MG63 (cell line): Measurements from ENCODE around the gene PALD1. TPM values are rescaled to one million over a fixed set of nuclear protein-coding genes. Genes with fewer than 3 reads are reported as not detected.

ENCODE experiments used
- DNase-seq: peaks from one replicate; pipeline ENCODE4 v3.0.0-alpha.2; 2020
- H3K27me3 ChIP-seq: fragments of 250-450 bp; sonication (Bioruptor Pico); 2 replicates; pipeline ENCODE4 v1.5.1; 2020; ENCODE audit warnings: mild to moderate bottlenecking, moderate library complexity
- H3K36me3 ChIP-seq: fragments of 250-450 bp; sonication (Bioruptor Pico); 2 replicates; pipeline ENCODE4 v1.5.1; 2020; ENCODE audit warnings: mild to moderate bottlenecking, moderate library complexity
- H3K4me3 ChIP-seq: fragments of 250-450 bp; sonication (Bioruptor Pico); 2 replicates; pipeline ENCODE4 v1.5.1; 2020; ENCODE audit warnings: mild to moderate bottlenecking, moderate library complexity
- H3K9me3 ChIP-seq: fragments of 250-450 bp; sonication (Bioruptor Pico); 2 replicates; pipeline ENCODE4 v1.5.1; 2020; ENCODE audit warnings: mild to moderate bottlenecking, moderate library complexity
- total RNA-seq: library from RNA; depleted of rRNA; stranded (reverse); fragments of >200 nt; shearing (Covaris generic); gene quantifications from 2 replicates; pipeline ENCODE4 v1.2.3, GENCODE V29; 2014; ENCODE audit warnings: low replicate concordance

Gene PALD1
- total RNA-seq, 1 experiment from 2014 or later: 7.8 TPM

GRCh38 chr10:70445718-70446657 is 32.6 kb upstream of the PALD1 start:
- DNase-seq: peak; percentile 18
- H3K36me3 ChIP-seq: no peaks in the 10 kb centered on the region
- peaks cover 3% of the 10 kb centered on the region; the same call in 1 of the 2 replicates for H3K27me3 ChIP-seq

GRCh38 chr10:70448236-70448635 is 30.3 kb upstream of the PALD1 start:
- H3K36me3 ChIP-seq: no peaks in the 10 kb centered on the region
- no peaks in the 10 kb centered on the region for H3K9me3 ChIP-seq
- no peak for DNase-seq
- H3K4me3 ChIP-seq: no peak overlapping the region
- no peaks in the 10 kb centered on the region for H3K27me3 ChIP-seq

More at GRCh38 chr10:70445718-70446657, 32.6 kb upstream of the PALD1 start:
- Histone ChIP-seq H3K9me3 (no peaks in the 10 kb centered on the region), H3K4me3 (no peak overlapping the region)

DNA sequence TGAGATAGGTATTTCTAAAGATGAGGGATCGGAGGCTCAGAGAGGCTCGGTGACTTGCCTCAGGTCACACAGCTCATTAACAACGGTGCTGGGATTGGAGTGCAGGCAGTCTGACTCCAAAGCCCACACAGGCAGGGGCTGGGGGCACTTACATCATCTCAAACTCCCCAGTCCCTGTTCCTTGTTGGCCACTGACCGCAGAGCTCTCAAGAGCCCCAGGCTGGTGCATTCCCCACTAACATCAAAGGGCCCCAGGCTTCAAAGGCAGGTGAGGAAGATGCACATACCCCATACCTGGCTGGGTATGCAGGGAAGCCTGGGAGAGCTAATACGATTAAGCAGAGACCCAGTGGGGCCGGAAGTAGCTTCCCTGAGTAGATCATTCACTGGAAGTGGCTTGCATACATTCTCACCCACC is 23.3 kb upstream of the PALD1 start:
- Histone ChIP-seq H3K9me3 (no peaks in the 10 kb centered on the region), H3K4me3 (no peak overlapping the region), H3K36me3 (no peaks in the 10 kb centered on the region), H3K27me3 (no peaks in the 10 kb centered on the region)
- no peak for DNase-seq

DNA sequence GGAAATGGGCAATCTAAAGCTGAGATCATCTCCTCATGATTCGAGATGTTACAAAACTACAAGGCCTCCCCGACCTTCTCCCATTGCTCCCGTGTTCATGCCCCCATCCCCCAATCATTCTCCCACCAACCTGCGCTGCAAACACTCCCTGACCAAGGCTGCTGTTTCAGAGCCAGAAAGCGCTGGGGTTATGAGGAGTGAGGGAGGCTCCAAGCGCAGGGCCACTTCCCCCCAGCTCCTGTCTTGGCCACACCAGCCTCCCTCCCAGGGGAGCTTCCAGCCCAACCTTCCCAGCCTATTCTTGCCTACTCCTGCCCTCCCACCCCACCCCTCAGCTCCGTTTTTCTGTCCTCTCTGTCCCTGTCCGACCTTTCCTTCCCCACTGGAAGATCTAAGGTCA is 22.4 kb upstream of the PALD1 start:
- DNase-seq: no peak
- Histone ChIP-seq H3K4me3 (no peak overlapping the region), H3K36me3 (no peaks in the 10 kb centered on the region), H3K9me3 (no peaks in the 10 kb centered on the region), H3K27me3 (no peaks in the 10 kb centered on the region)

DNA sequence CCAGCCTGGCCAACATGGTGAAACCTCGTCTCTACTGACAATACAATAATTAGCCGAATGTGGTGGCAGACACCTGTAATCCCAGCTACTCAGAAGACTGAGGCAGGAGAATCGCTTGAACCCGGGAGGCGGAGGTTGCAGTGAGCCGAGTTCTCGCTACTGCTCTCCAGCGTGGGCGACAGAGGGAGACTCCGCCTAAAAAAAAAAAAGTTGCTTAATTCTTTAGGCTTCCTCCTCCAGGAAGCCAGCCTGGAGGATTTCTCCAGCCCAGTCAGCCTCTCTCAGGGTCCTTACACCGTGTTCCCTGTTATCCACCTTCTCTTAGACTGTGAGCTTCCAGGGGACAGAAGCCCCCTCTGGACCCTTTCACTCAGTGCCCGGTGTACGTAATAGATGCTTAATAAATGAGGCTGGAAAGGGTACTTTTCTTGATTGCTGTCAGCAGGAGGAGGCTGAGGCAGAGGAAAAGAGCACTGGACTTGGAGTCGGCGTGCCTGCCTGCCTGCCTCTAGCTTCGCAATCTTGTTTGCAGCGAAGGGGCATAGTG is 20.7 kb upstream of the PALD1 start:
- no peak for DNase-seq
- H3K9me3 ChIP-seq: no peaks in the 10 kb centered on the region
- no peak overlapping the region for H3K4me3 ChIP-seq
- H3K36me3 ChIP-seq: no peaks in the 10 kb centered on the region
- no peaks in the 10 kb centered on the region for H3K27me3 ChIP-seq

DNA sequence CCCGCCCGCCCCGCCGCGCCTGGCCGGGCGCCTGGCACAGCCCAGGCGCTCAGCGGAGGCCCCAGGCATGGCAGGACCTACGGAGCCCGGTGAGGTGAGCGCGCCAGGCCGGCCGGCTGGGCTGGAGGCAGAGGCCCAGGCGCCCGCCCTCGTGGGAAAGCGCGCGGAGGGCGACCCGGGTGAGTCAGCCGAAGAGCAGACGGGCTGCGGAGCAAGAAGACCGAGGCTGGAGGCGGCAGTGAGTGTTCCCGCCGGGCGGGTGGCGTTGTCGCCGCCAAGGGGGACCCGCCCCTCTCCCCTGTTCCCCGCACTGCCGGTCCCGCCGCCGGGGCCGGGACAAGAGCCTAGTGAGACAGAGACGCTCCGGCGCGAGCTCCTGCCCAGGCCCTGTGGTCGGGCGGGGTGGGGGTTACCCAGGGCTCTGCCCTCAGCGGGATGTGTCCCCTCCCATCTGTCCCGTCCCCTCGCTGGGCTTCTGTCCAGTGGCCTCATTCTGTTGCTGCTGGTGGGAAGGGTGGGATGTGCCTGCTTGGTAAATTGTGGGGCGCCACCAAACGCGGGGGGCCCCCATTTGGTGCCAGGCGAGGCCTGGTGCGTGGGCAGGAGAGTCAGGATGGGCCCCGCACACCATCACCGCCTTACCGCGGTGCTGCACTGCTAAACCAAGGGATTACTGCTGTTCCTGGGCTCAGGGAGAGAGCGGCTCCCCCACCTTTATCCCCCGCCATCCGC is 20.1 kb upstream of the PALD1 start:
- Histone ChIP-seq H3K36me3 (no peaks in the 10 kb centered on the region), H3K4me3 (no peak overlapping the region; the same call in 1 of the 2 replicates), H3K9me3 (no peaks in the 10 kb centered on the region), H3K27me3 (no peaks in the 10 kb centered on the region)
- peak; percentile 88 for DNase-seq

DNA sequence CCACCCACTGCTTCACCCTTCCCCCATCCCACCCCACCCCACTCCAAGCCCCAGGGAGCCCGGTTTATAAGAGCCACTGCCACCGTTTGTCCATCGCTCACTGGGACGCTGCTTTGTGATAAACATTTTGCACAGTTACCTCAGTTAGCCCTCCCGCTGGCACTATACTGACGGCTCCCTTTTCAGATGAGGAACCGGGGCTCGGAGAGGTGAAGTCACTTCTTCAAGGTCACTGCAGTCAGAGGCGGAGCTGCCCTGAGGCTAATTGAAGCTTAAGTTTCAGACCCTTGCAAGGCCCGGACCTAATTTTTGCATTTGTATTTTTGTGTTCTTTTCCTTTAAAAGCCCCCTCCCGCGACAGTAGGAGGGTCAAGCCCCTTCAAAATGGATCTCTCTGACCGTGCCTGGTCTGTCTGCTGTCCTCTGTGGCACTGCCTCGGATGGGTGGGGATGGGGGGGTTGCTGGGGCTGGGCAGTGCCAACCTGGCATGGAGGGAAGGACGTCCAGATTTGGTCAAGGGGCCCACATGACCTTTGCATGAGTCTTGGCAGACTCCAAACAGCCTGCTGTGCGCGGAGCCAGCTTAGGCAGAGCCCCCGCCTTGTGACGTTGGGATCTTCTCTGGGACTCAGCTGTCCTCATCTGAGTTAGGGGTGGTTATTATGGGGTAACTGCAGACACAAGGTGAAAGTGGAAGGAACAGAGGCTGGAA is 19.4 kb upstream of the PALD1 start:
- no peak for DNase-seq
- H3K27me3 ChIP-seq: no peaks in the 10 kb centered on the region
- no peaks in the 10 kb centered on the region for H3K36me3 ChIP-seq
- no peaks in the 10 kb centered on the region for H3K9me3 ChIP-seq
- no peak overlapping the region for H3K4me3 ChIP-seq

GRCh38 chr10:70459774-70460490 is 18.6 kb upstream of the PALD1 start:
- no peaks in the 10 kb centered on the region for H3K9me3 ChIP-seq
- no peaks in the 10 kb centered on the region for H3K36me3 ChIP-seq
- DNase-seq: no peak
- no peaks in the 10 kb centered on the region for H3K27me3 ChIP-seq
- H3K4me3 ChIP-seq: no peak overlapping the region

- peak; percentile 51 for DNase-seq
- no peaks in the 10 kb centered on the region for H3K36me3 ChIP-seq
- no peak overlapping the region for H3K4me3 ChIP-seq
- H3K9me3 ChIP-seq: no peaks in the 10 kb centered on the region
- no peaks in the 10 kb centered on the region for H3K27me3 ChIP-seq
Measured at GRCh38 chr10:70461397-70462348, 16.9 kb upstream of the PALD1 start.

DNA sequence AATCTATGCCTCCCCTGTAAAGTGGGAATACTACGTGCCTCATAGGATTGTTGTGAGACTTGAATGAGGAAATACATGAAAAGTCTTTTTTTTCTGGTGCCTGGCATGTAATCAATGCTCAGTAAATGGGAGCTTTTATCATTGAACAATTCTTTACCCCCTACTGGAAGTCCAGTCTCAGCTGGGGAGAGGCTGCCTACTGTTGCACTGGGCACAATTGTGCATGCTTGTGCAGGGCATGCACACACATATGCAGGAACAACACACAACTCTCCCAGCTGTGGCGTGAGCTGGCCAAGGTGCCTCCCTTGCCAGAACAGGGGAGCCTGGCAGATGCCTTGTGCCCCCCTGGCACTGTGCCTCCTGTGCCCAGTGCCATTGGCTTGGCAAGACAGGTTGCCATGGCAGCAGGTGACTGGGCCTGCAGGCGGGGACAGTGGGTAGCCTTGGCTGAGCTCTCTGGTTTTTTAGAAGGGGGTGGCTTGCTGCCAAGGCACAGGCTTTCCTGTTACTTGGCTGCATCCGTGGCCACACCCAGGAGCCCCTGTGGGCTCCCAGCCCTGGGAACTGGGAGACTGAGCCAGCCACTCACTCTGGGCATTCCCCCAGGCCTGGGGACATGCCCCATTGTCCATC is 16.1 kb upstream of the PALD1 start:
- DNase-seq: peak; percentile 87
- Histone ChIP-seq H3K27me3 (no peaks in the 10 kb centered on the region), H3K9me3 (no peaks in the 10 kb centered on the region), H3K4me3 (no peak overlapping the region), H3K36me3 (no peaks in the 10 kb centered on the region)

- H3K27me3 ChIP-seq: no peaks in the 10 kb centered on the region
- no peak overlapping the region for H3K4me3 ChIP-seq
- no peaks in the 10 kb centered on the region for H3K9me3 ChIP-seq
- no peaks in the 10 kb centered on the region for H3K36me3 ChIP-seq
- no peak for DNase-seq
Measured at GRCh38 chr10:70465278-70465677, 13.3 kb upstream of the PALD1 start.

- no peak for DNase-seq
- no peak overlapping the region for H3K4me3 ChIP-seq
- no peaks in the 10 kb centered on the region for H3K27me3 ChIP-seq
- H3K9me3 ChIP-seq: no peaks in the 10 kb centered on the region
- H3K36me3 ChIP-seq: no peaks in the 10 kb centered on the region
Measured at GRCh38 chr10:70465832-70466231, 12.7 kb upstream of the PALD1 start.

DNA sequence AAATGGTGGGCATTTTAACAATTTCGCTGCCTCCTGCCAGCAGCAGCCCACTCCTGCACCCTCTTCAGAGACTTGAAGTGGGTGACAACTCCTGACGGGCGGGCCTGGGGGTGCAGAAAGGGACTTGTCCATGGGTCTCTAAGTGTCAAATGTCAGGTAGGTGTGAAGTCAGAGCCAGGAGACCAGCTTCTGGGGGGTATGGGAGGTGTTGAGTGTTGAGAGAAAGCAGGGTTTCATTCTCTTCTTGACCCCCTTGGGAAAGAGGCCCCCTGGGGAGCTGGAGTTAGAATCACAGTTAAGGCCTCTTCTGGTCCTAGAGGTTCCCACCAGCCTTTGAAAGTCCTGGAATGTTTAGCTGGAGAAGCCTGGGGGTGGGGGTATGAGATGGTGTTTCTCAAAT is 11.6 kb upstream of the PALD1 start:
- H3K27me3 ChIP-seq: no peaks in the 10 kb centered on the region

DNA sequence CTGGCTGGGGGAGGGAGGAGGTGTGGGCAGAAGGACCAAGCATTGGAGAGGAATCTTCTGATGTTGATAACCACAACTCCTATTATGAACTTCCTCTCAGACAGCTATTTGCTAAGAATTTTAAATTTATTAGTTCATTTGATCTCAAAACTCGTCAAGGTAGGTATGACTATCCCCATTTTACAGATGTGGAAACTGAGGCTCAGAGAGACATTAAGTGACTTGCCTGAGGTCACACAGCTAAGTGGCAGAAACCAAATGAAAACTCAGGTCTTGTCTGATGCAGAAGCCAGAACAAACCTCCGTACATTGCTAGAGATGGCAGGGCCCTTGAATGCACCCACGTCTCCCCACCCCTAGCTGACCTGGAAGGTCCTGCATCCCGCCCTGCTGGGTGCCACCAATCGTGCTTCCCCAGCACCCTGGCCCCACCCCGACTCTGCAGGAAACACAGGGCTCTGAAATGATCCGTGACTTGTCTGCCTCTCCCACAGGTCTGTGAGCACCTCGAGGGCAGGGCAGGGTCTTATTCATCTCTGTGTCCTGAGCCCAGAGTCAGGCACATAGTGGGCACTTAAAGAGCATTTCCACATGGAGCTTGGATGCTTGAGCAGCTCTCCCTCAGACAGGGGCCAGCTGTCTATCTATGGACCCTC is 5.6 kb upstream of the PALD1 start:
- no peak for DNase-seq
- Histone ChIP-seq H3K27me3 (no peaks in the 10 kb centered on the region), H3K9me3 (no peaks in the 10 kb centered on the region), H3K36me3 (no peaks in the 10 kb centered on the region), H3K4me3 (no peak overlapping the region)

More for the DNA sequence above, 11.6 kb upstream of the PALD1 start:
- no peak for DNase-seq
- no peaks in the 10 kb centered on the region for H3K36me3 ChIP-seq
- no peaks in the 10 kb centered on the region for H3K9me3 ChIP-seq
- H3K4me3 ChIP-seq: no peak overlapping the region
